AG09319 (cell line): ENCODE results near the gene CTDSP2.
A peak's percentile ranks its signal among the peaks of the same experiment; 100 is the strongest.

Experiments used
- DNase-seq: peaks from one replicate; pipeline ENCODE4 v3.0.0-alpha.2; 2010; ENCODE audit warnings: low read depth; ENCODE audit errors: extremely low read depth
- CTCF ChIP-seq: IDR thresholded peaks from 2 replicates; pipeline ENCODE4 v1.5.1; 2011; ENCODE audit warnings: low read depth, mild to moderate bottlenecking, inconsistent platforms, low read length, moderate library complexity

Gene CTDSP2

GRCh38 chr12:57796996-57797395, 49.5 kb downstream of the CTDSP2 start:
- TF ChIP-seq CTCF, result no peak
- no peak for DNase-seq

GRCh38 chr12:57795354-57795753, 51.2 kb downstream of the CTDSP2 start:
- TF ChIP-seq CTCF, result no peak
- no peak for DNase-seq

- no peak for DNase-seq
- TF ChIP-seq CTCF, result no peak
These were observed 52.6 kb downstream of the CTDSP2 start for GRCh38 chr12:57793920-57794319.

GRCh38 chr12:57783861-57784260, 62.7 kb downstream of the CTDSP2 start:
- DNase-seq, result no peak
- no peak for TF ChIP-seq CTCF

- no peak for DNase-seq
- no peak for TF ChIP-seq CTCF
These were observed 63.1 kb downstream of the CTDSP2 start for GRCh38 chr12:57783466-57783801.

GRCh38 chr12:57782608-57783465, 63.7 kb downstream of the CTDSP2 start, which contains the start of gene TSFM:
TSFM (plus strand) TSS chr12:57782787; CDS start chr12:57782802, 15 bp downstream.
- TF ChIP-seq CTCF, result peak; percentile 91
- DNase-seq, result peak; percentile 86

GRCh38 chr12:57782243-57782607, 64.3 kb downstream of the CTDSP2 start:
- no peak for TF ChIP-seq CTCF
- no peak for DNase-seq
